T-helper 22 cell (primary cell): Measurements from ENCODE around the gene NGEF.
A peak's percentile ranks its signal among the peaks of the same experiment; 100 is the strongest.
"Not testable (repeated sequence)": the region's sequence is repeated elsewhere in the genome, so short reads cannot be mapped to it uniquely, and the experiment has no call there.

Experiments used
- DNase-seq: peaks from one replicate; pipeline ENCODE4 v3.0.0-alpha.2; 2020; ENCODE audit warnings: low read depth

Gene NGEF

GRCh38 chr2:232870766-232871371 is 142.2 kb downstream of the NGEF start:
- no peak for DNase-seq

- DNase-seq: no peak
Measured at GRCh38 chr2:232870018-232870765, 142.9 kb downstream of the NGEF start, which contains the start of gene SNORC. SNORC (plus strand) TSS chr2:232870264; CDS start chr2:232870342, 78 bp downstream.

- no peak for DNase-seq
Measured at GRCh38 chr2:232869138-232870017, 143.7 kb downstream of the NGEF start.

GRCh38 chr2:232866104-232866503 is 147.0 kb downstream of the NGEF start:
- DNase-seq: no peak

GRCh38 chr2:232865165-232865564 is 147.9 kb downstream of the NGEF start:
- no peak for DNase-seq

- no peak for DNase-seq
Measured at GRCh38 chr2:232863996-232864395, 149.1 kb downstream of the NGEF start.

- DNase-seq: no peak
Measured at GRCh38 chr2:232861353-232861752, 151.7 kb downstream of the NGEF start.

- no peak for DNase-seq
Measured at GRCh38 chr2:232860593-232861241, 152.3 kb downstream of the NGEF start.

GRCh38 chr2:232859385-232859916 is 153.6 kb downstream of the NGEF start:
- no peak for DNase-seq

GRCh38 chr2:232857158-232857563 is 155.9 kb downstream of the NGEF start:
- no peak for DNase-seq

GRCh38 chr2:232854082-232854481 is 159.0 kb downstream of the NGEF start:
- no peak for DNase-seq

GRCh38 chr2:232852676-232853075 is 160.4 kb downstream of the NGEF start:
- DNase-seq: no peak

- DNase-seq: not testable (repeated sequence)
Measured at GRCh38 chr2:232852081-232852480, 161.0 kb downstream of the NGEF start.

- DNase-seq: no peak
Measured at GRCh38 chr2:232850039-232850438, 163.0 kb downstream of the NGEF start.

GRCh38 chr2:232846055-232846454 is 167.0 kb downstream of the NGEF start:
- no peak for DNase-seq

- no peak for DNase-seq
Measured at GRCh38 chr2:232843834-232844233, 169.2 kb downstream of the NGEF start.

- DNase-seq: no peak
Measured at GRCh38 chr2:232842689-232843088, 170.4 kb downstream of the NGEF start.

GRCh38 chr2:232839411-232840079 is 173.5 kb downstream of the NGEF start:
- no peak for DNase-seq

- DNase-seq: peak; percentile 62
Measured at GRCh38 chr2:232838406-232838874, 174.6 kb downstream of the NGEF start.

- DNase-seq: no peak
Measured at GRCh38 chr2:232836934-232837333, 176.1 kb downstream of the NGEF start.

- DNase-seq: no peak
Measured at GRCh38 chr2:232835687-232836208, 177.3 kb downstream of the NGEF start.
